ENCODE data around the gene CKS1B.

CKS1B gene

DNA sequence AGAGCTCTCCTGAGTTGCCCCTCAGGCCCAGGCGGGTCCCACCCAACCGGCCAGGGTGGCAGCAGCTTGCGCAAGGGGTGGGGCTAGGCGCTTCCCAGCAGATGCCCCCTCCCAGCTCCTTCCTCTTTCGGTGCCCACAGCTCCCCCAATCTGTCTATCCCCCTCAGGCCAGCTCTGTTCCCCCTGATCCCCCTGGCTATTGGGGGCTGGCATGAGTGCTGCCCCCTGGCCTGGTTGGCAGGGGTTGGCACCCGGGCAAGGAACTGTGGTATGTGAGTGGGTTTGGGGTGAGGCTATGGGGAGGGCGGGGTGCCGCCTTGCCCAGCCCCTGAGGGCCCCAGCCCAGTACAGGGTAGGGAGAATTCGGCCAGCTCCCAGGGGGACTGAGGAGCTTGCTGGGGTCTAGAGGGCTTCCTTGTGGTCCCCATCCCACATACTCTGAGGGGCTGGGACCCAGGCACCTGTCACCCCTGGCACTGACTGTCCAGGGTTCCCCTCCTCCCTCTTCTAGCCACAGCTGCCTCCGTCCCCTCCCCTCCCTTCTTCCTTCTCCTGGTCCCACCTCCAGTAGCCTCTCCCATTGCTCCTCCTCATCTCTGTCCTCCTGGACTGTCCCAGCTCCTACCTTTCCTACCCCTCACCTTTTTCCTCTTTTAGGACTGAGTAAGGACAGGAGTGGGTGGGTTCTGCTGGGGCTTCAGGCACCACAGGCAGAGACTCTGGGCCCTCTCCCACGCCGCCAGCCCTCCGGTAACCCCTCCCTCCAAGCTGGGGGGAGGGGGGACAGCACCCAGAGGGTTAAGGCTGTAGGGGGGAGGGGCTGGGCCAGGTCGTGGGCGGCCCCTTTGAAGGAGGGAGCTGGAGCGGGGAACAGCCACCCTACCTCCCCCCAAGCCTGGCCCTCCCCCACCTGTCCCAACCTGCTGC lies 33.8 kb downstream of the CKS1B start:
- Histone ChIP-seq H3K4me3 (replicated peaks; ENCODE audit: insufficient read depth, low read length) (peak overlapping the region; percentile 76), H3K27me3 (ENCODE audit: insufficient read depth, poor library complexity, severe bottlenecking) (no peaks in the 10 kb centered on the region), H3K27ac (replicated peaks) (peak overlapping the region; percentile 94)
- DNase-seq (ENCODE audit: low read depth in 1 of 2, low spot score in 1 of 2) = peak; percentile 90 to 92
- no peak for TF ChIP-seq CTCF (IDR thresholded peaks at IDR 0.05; ENCODE audit: insufficient read depth, low read length)
- TF ChIP-seq GABPA (IDR thresholded peaks at IDR 0.05; ENCODE audit: low read depth) = no peak
- TF ChIP-seq, protein P1, sequence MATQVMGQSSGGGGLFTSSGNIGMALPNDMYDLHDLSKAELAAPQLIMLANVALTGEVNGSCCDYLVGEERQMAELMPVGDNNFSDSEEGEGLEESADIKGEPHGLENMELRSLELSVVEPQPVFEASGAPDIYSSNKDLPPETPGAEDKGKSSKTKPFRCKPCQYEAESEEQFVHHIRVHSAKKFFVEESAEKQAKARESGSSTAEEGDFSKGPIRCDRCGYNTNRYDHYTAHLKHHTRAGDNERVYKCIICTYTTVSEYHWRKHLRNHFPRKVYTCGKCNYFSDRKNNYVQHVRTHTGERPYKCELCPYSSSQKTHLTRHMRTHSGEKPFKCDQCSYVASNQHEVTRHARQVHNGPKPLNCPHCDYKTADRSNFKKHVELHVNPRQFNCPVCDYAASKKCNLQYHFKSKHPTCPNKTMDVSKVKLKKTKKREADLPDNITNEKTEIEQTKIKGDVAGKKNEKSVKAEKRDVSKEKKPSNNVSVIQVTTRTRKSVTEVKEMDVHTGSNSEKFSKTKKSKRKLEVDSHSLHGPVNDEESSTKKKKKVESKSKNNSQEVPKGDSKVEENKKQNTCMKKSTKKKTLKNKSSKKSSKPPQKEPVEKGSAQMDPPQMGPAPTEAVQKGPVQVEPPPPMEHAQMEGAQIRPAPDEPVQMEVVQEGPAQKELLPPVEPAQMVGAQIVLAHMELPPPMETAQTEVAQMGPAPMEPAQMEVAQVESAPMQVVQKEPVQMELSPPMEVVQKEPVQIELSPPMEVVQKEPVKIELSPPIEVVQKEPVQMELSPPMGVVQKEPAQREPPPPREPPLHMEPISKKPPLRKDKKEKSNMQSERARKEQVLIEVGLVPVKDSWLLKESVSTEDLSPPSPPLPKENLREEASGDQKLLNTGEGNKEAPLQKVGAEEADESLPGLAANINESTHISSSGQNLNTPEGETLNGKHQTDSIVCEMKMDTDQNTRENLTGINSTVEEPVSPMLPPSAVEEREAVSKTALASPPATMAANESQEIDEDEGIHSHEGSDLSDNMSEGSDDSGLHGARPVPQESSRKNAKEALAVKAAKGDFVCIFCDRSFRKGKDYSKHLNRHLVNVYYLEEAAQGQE (IDR thresholded peaks at IDR 0.05; ENCODE audit: insufficient replicate concordance, low read depth) = no peak
- TF ChIP-seq SPI1 (IDR thresholded peaks at IDR 0.05; ENCODE audit: borderline replicate concordance, low read depth) = peak; percentile 13; the same call in 1 of the 2 replicates
- peak; percentile 48; the same call in 1 of the 2 replicates for TF ChIP-seq POLR2AphosphoS5 (IDR thresholded peaks at IDR 0.05; ENCODE audit: low read depth)

GRCh38 chr1:155009221-155009711 lies 34.8 kb downstream of the CKS1B start:
- no peak for TF ChIP-seq CTCF (IDR thresholded peaks at IDR 0.05; ENCODE audit: insufficient read depth, low read length)
- 0 out of 2 replicates have a peak, but pooled peaks have one; percentile 2 for TF ChIP-seq POLR2AphosphoS5 (IDR thresholded peaks at IDR 0.05; ENCODE audit: low read depth)
- no peak for TF ChIP-seq GABPA (IDR thresholded peaks at IDR 0.05; ENCODE audit: low read depth)
- TF ChIP-seq SPI1 (IDR thresholded peaks at IDR 0.05; ENCODE audit: borderline replicate concordance, low read depth) = no peak
- TF ChIP-seq, protein P1 (IDR thresholded peaks at IDR 0.05; ENCODE audit: insufficient replicate concordance, low read depth) = no peak
- H3K27ac ChIP-seq (replicated peaks) = peak overlapping the region; percentile 94
- H3K27me3 ChIP-seq (ENCODE audit: insufficient read depth, poor library complexity, severe bottlenecking) = no peaks in the 10 kb centered on the region
- peak overlapping the region; percentile 76 for H3K4me3 ChIP-seq (replicated peaks; ENCODE audit: insufficient read depth, low read length)
- no peak for DNase-seq (ENCODE audit: low read depth in 1 of 2, low spot score in 1 of 2)

DNA sequence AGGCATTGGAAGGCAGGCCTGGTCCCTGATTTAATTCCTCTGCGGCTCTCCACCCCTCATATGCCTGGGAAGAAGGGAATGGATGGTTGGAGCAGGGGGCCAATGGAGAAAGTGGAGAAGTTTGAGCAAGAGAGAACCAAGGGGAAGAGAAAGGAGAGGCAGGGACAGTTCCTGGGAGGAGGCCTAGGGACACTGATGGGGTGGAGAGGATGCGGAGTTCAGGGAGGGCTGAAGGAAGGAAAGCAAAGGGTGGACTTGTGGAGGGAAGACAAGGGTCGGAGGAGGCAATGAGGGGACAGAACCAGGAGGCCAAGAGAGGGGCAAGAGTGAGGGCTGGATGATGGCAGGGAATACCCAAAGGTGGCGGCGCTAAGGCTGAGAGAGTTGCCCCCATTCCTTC lies 35.3 kb downstream of the CKS1B start:
- peak overlapping the region; percentile 76 for H3K4me3 ChIP-seq (replicated peaks; ENCODE audit: insufficient read depth, low read length)
- peak overlapping the region; percentile 94 for H3K27ac ChIP-seq (replicated peaks)
- H3K27me3 ChIP-seq (ENCODE audit: insufficient read depth, poor library complexity, severe bottlenecking) = no peaks in the 10 kb centered on the region
- DNase-seq (ENCODE audit: low read depth in 1 of 2, low spot score in 1 of 2) = peak in 1 of 2 experiments; percentile 32
- TF ChIP-seq SPI1 (IDR thresholded peaks at IDR 0.05; ENCODE audit: borderline replicate concordance, low read depth) (no peak), GABPA (IDR thresholded peaks at IDR 0.05; ENCODE audit: low read depth) (no peak), POLR2AphosphoS5 (IDR thresholded peaks at IDR 0.05; ENCODE audit: low read depth) (no peak; the same call in 1 of the 2 replicates), CTCF (IDR thresholded peaks at IDR 0.05; ENCODE audit: insufficient read depth, low read length) (no peak)
- TF ChIP-seq, protein P1 (IDR thresholded peaks at IDR 0.05; ENCODE audit: insufficient replicate concordance, low read depth) = no peak

Data from HL-60 (cell line).